GM21367 (cell line): ENCODE data around the gene RBM8A.
A peak's percentile ranks its signal among the peaks of the same experiment; 100 is the strongest.

ENCODE experiments used
- ATAC-seq: cut with Tn5 transposase; IDR thresholded peaks from one replicate; pipeline ENCODE4 v1.9.1; 2021; ENCODE audit not compliant: unreplicated experiment

RBM8A gene

GRCh38 chr1:145927063-145927886 is at the start of gene RBM8A:
TSS of gene RBM8A (minus strand) at chr1:145927484. CDS start at chr1:145927426, 58 bp downstream.
- ATAC-seq, result peak; percentile 88

DNA sequence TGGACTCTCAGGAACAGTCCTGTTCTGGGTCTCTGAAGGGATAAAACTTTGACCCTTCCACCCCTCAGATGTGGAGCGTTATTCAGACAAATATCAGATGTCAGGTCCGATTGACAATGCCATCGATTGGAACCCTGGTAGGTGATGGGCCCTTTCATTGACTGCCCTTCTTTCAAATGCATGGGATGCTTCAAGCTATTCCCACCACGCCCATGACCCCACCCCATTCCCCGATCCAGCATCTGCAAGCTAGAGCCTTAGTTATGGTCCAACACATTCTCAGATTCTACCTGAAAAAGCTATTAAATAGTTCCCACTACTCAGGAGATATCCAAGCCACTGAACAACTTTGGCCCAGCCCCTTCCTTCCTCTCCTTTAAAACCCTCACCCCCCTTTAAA is 49.7 kb upstream of the RBM8A start:
- ATAC-seq, result no peak

DNA sequence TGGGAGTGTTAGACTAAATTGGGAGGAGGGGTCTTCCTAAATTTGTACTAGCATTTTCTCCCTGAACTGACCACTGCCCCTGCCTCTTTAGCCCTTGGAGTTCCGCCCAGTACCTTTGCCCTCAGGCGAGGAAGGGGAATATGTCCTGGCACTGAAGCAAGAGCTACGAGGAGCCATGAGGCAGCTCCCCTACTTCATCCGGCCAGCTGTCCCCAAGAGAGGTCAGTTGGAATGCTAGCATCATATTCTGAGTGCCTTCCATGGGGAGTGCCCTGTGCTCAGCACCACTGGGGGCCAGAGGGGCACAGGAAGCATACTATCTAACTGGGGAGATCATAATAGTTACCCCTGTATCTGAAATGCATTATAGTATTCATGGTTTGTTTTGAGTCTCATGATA is 47.9 kb upstream of the RBM8A start:
- no peak for ATAC-seq

DNA sequence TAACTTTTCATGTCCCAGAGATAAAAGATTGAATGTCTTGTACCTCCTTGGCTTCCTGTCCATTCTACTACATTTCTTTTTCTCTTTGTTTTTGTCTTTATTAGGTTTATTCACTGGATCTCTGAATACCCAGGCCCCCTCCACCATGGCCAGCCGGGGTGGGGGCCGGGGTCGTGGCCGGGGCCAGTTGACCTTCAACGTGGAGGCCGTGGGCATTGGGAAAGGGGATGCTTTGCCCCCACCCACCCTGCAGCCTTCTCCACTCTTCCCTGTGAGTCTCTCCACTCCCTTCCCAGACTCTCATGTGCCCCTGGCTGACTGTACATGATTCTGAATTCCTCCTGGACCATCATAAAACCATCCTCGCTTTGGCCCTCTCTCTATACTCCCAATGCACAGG is 47.4 kb upstream of the RBM8A start:
- no peak for ATAC-seq

- ATAC-seq, result no peak
Observed at GRCh38 chr1:145972580-145972979, 45.3 kb upstream of the RBM8A start.

DNA sequence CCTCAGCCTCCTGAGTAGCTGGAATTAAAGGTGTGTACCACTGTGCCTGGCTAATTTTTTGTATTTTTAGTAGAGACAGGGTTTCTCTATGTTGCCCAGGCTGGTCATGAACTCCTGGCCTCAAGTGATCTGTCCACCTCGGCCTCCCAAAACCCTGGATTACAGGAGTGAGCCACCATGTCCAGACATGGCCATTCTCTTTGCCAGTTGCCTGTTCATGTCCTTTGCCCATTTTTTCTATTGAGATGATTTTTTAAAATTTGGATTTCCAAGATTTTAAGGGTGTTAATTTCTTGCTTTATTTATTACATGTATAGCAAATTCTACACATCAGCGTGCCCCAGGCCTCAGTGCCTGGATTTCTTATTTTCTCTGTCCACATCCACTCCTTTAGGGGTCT is 40.0 kb upstream of the RBM8A start:
- no peak for ATAC-seq

DNA sequence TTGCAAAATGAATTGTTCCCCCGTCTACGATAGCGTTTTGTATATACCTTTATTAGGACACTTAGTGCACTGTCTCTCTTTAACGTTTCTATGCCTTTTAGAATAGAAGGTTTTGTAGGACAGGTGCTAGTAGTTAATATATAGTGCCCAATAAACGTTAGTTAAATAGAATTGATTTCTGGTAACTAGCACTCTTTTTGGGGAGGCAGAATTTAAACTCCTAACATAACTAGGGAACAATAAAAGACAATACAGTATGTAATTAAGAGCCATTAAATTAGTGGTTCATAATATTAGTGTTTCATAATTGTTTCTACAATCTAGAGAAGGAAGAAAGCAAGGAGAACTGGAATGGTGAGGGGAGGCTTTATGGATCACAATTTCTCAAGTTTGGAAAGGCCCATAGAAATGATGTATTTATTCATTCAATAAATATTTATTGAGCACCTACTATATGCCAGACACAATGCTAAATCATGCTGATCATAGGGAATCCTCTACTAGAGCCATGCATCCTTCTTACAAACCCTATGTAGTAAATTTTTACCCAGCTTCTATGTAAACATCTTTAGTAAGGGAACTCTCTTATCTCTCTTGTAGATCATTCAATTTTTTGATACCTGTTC is 37.9 kb upstream of the RBM8A start:
- ATAC-seq, result no peak

- ATAC-seq, result peak; percentile 88
Observed at GRCh38 chr1:145964328-145965118, 37.2 kb upstream of the RBM8A start, which contains the start of the genes ANKRD34A and POLR3GL. TSS of gene ANKRD34A (minus strand) at chr1:145964575. CDS start at chr1:145961759, 2,816 bp downstream. TSS of gene POLR3GL (plus strand) at chr1:145964690. CDS start at chr1:145974866, 10,176 bp downstream.

DNA sequence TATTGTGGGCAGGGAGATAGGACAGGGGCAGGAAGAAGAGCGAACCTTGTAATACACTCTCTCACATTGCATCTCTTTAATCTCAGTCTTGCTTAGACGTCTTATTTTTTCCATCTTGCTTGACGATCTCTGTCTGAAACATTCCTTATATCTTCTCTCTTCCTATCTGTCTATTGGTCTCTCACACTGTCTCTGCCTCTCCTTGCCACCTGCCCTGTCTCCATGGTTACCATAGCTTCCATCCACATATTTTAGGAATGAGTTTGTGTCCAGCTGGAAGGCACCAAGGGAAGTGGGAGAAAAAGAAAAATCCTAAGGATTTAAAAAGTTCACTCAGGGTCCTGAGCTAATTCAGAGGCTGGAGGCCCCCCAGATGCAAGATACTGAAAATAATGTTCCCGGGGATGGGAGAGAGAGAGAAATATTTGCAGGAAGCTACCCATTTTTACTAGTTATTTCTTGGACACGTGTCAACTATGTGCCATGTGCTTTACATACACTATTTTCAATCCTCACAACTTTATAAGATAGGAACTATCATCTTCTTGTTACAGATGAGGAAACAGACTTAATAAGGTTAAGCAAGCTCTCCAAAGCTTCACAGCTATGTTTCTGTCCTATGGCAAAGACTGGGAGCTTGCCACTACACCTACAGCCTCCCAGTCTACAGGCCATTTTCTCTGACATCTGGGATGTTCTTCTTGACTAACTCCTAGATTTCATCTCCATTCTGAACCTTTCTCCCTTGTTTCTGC is 36.2 kb upstream of the RBM8A start:
- no peak for ATAC-seq

- ATAC-seq, result no peak
Observed at GRCh38 chr1:145962157-145963102, 35.1 kb upstream of the RBM8A start.

GRCh38 chr1:145961425-145962156 is 34.3 kb upstream of the RBM8A start:
- ATAC-seq, result no peak

- ATAC-seq, result no peak
Observed at GRCh38 chr1:145961109-145961424, 33.8 kb upstream of the RBM8A start.

DNA sequence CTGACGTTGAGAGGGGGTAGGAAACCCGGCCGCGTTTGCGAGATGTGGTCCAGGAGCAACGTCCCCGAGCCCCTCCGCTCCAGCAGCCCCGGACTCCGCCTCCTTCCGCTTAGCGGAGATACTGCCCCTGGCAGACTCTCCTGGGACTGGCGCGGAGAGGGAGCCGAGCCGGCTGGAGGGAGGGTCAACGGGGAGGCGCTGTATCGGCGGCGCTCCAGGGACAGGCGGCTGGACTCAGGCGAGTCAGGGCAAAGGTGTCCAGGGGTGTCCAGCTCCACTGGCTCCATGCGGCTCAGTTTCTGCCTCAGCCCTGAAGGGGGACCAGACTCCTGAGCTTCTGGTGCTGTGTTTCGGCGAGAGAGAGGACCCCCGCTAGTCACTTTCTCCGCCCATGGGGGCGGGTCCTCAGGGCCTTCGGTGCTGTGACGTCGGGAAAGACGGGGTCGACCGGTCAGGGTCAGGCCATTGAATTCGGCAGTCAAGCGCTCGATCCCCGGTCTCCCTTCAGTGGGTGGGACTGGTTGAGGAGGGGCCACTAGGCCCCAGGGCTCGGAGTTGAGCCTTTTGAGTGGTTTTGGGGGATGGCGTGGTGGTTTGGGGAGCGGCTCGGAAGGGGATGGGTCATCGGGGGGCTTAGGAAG is 33.3 kb upstream of the RBM8A start:
- ATAC-seq, result no peak

DNA sequence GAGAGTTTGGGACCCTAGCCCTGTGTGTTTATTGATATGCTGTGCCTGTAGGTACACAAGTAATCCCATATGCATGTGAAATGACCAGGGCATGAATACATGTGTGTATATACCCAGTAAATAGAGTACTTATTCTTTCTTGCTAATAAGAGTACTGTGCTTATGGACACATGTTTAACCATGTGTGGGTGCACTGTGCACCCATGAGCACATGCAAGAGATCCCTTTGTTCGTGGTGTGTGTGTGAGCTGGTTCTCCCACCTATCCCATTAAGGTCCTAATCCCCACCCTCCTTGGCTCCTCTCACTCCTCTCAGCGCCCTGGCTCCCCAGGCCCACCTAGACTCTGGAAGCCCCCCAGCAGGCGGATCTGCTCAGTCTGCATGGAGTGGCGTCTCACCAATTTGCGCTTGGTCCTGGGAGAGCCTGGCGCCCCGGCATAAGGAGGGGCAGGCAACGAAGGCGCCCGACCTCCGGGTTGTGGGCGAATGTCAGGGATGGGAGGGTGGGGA is 32.7 kb upstream of the RBM8A start:
- no peak for ATAC-seq

DNA sequence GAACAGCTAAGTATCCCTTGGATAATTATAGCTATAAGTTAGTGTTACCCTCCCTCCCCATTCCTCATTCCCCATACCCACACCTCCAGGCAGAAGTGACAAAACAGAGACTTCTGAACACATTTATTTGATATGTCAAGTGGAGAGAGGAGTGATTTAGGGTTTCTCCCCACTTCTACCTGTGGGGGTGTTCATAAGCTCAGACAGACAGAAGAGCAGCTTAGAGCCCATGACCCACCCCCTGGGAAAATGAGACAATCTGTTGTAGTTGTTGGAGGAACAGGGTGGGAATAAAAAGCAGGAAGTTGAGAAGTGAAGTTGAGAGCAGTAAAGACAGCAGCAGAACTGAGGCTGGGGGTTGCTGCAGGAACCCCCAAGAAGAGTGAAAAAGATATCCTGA is 32.0 kb upstream of the RBM8A start:
- ATAC-seq, result no peak

GRCh38 chr1:145958734-145959133 is 31.4 kb upstream of the RBM8A start:
- no peak for ATAC-seq

GRCh38 chr1:145957443-145958319 is 30.4 kb upstream of the RBM8A start, which contains the start of gene LIX1L:
TSS of gene LIX1L (minus strand) at chr1:145958017. CDS start at chr1:145957927, 90 bp downstream.
- ATAC-seq, result peak; percentile 77
